GM12801 (cell line): ENCODE results near the gene VPS9D1.

Source experiments
- TF ChIP-seq, protein P1 (sequence below): IDR thresholded peaks from one replicate; pipeline ENCODE4 v1.5.1; 2011; ENCODE audit warnings: control low read depth; ENCODE audit not compliant: insufficient read length; ENCODE audit errors: extremely low read depth

VPS9D1 gene

DNA sequence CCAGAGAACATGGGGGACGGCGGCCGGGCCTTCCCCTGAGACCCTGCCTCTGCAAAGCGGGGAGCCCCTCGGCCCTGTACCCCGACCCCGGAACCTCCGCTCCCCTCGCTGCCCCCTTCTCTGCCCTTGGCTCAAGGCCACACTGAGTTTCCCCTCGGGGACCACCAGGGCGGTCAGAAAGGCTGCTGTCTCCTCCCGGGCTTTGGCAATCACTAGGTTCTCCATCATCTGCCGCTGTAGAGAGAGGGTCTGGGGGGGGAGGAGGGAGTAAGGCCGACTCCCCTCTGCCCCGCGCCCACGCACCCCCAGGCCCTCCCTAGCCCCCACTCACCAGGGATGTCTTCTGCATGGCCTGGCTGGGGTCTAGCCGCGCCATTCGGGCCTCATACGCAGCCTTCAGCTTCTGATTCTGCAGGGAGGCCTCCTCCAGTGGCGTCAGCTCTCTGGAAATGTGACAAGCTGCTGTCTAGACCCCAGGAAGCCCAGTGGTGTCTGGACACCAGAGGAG is 8.4 kb downstream of the VPS9D1 start:
- TF ChIP-seq, protein P1, sequence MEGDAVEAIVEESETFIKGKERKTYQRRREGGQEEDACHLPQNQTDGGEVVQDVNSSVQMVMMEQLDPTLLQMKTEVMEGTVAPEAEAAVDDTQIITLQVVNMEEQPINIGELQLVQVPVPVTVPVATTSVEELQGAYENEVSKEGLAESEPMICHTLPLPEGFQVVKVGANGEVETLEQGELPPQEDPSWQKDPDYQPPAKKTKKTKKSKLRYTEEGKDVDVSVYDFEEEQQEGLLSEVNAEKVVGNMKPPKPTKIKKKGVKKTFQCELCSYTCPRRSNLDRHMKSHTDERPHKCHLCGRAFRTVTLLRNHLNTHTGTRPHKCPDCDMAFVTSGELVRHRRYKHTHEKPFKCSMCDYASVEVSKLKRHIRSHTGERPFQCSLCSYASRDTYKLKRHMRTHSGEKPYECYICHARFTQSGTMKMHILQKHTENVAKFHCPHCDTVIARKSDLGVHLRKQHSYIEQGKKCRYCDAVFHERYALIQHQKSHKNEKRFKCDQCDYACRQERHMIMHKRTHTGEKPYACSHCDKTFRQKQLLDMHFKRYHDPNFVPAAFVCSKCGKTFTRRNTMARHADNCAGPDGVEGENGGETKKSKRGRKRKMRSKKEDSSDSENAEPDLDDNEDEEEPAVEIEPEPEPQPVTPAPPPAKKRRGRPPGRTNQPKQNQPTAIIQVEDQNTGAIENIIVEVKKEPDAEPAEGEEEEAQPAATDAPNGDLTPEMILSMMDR = no peak

DNA sequence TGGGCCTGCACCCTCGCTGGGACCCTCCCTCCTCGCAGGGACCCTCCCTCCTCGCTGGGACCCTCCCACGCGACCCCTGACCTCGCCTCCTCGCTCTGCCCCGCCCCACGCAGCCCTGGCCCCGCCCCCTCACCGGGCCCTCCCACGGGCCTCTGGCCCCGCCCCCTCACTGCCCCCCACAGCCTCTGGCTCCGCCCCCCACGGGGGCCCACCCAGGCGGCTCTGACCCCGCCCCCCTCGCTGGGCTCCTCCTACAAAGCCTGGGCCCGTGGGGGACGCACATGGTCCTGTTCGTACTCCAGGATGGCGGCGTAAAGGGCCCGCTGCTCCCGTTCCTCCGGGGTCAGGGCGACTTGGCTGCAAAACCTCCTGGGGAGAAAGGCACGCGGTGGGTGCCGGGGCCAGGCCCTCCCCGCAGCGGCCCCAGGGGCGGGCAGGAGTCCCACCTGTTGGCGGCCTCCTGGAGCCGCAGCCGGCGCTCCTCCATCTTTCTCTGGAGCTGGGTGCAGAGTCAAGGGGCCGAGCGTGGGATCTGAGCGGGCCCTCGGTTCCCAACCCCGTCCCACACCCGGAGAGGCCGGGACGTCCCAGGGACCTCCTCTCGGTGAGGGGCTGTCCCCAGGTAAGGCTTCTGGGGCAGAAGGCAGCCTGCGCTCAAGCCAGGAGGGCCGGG is 9.0 kb downstream of the VPS9D1 start:
- TF ChIP-seq, protein P1 = no peak

DNA sequence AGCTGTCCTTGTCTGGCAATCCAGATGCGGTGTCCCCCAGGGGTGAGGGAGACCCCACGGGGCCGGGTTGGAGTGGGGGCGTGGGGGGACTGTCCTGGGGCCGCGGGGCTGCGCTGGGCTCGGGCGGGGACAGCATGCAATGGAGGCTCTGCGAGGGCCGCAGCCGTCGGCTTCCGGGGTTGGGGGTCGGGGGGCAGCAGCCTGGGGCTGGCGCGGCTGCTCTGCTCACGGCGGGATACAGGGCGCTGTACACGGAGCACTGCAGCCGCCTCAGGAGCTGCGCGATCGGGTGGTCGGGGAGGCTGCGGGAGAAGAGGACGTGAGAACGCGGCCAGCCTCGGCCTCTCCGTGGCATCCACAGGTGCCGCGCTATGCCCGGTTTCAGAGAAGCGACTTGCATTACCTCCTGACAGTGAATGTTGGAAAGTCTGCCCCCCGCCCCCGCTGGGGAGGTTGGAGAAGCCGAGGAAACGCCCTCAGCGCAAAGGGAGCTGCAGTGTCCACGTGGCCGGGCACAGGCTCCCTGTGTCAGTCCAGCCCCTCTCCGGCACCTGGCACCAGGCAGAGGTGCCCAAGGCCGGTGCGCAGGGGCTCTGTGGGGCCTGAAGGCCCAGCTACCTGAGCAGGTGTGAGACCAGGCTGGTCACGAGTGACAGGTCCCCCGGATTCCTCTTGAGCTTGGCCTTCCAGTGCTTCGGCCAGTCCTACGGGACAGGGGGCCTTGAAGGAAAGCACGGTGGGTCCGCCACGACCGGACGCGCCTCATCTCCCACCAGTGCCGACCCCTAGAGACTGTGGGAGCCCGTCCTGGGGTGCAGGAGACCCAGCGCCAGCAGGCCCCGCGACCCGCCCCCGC is 9.8 kb downstream of the VPS9D1 start:
- TF ChIP-seq, protein P1 = no peak

DNA sequence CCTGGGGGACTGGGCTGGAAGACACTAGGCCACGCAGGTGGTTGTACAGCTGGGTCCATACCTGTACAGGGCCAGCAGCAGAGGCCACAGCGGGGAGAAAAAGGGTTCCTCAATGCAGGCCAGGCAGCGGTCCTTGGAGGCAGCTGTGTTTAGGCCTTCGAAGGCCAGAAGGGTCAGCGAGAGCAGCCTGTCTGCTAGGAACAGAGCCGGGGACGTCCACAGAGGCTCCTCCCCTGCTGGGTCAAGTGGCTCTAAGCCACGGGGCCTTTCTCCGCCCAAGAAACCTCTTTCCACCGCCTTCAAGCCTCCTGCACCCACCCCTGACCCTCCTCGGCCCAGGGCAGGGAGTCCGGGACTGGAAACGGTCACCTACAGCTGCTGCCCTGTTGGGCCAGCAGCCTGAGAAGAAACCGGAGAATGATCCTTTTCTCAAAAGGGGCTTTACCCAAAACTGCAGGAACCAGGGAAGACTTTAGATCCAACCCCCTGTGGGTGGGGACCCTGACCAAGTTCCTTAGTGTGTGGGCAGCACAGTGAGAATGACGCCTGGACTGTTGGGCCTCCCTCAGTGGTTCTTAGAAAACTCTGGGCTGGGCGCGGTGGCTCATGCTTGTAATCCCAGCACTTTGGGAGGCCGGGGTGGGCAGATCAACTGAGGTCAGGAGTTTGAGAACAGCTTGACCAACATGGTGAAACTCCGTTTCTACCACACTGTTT is 10.8 kb downstream of the VPS9D1 start:
- TF ChIP-seq, protein P1 = no peak

DNA sequence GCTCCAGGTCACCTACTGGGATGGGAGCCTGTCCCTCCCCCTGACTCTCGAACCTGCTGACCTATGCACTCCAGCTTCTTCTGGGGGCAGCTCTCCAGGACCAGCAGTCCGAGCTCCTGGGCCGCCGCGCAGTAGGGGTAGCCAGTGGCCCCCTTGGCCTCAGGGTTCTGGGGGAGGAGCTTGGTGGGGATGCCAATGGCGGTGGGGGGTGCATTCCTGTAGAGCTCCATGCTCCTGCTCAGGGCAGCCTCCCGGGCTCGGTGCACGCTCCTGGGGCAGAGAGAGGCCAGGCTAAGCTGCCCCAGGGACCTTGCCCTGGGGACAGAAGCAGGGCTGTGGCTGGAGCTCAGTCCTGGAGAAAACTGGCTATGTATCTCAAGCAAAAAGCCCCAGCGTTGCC is 11.5 kb downstream of the VPS9D1 start:
- TF ChIP-seq, protein P1 = no peak

DNA sequence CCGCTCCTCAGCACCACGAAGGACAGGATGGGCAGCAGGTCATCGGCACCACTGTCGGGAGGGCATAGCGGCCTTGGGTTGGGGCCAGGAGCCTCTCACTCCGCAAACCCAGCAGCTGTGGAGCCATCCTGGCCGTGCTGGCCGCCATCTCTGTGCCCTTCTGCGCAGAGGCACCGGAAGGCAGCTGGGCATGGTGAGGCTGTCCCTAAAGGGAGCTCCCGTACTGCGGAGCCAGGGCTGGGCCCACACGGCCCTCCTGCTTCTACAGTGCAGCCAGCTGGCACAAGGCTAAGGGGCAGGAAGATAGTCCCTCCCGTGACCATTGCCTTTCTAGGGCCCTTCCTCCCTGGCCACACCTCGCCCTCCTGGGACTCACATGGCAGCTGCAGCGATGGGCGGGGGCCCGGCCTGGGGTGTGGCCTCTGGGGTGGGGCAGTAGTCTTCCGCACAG is 12.2 kb downstream of the VPS9D1 start:
- TF ChIP-seq, protein P1 = no peak

DNA sequence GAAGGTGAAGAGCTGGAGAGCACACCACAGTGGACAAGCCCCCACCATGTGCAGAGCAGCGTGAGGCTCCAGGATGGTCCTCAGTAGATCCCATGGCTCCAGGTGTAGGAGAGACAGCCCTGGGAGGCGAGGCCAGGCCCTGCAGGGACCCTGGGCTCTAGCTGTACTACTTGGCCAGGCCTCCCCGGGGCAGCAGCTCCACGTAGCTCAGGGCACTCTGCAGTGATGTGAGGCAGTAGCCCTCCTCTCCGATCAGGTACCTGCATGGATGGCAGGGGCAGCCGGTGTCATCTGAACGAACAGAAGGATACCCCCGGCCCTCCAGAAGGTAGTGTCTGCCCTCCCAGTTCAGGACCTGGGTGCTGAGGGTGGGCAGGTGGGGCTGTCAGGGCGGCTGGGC is 13.0 kb downstream of the VPS9D1 start:
- TF ChIP-seq, protein P1 = no peak
